ENCODE results near the gene SPTSSA.
"Not testable (repeated sequence)": the region's sequence is repeated elsewhere in the genome, so short reads cannot be mapped to it uniquely, and the experiment has no call there.

Gene SPTSSA

DNA sequence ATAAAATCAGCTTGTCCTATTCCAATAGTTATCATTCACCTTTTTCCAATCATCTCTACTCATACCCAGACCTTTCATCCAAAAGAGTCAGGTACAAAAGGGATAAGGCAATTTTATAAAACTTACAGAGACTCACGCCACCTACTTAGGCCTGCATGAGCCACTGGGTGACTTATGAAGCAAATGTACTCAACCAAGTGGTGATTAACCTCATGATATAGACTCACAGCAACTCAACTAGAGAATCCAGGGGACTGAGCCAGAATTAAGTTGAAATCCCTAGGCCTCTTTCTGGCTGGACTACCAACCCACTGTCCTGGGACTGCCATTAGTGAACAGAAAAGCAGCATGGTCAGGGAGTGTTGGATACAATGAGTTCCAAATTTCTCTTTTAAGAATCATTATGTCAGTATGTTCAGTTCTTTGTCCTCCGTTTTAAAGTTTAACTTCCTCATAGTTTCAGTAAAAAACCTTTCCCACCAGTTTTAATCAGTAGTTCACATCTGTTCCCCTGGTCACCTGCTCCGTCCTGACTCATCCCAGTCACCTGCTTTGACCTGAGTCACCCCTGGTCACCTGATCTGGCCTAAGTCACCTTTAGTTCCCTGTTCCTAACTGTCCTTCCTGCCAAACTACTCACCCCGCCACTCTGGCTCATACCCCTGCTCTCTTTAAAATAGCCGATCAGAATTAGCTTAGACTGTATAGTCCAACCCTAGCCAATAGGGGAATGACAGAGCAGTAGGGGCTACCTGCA lies 36.8 kb downstream of the SPTSSA start:
- no peak for DNase-seq

DNA sequence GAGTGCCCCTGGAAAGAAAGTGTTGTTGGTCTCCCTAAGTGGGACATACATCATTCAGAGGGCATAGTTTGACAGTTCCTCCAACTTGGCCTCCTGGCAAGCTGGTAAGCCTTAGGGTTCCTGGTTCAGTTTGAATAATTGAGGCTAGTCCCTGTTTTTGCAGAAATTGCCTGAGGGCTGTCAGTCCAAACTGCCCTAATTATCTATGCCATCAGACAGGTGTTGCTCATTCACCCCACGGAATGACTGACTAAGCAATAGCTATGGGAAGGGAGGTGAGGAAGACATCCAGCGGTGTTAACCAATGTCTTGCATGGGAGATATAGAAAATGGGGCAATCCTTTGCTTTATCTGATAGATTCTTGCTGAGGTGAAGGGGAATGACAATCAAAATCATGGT lies 37.6 kb downstream of the SPTSSA start:
- no peak for DNase-seq

DNA sequence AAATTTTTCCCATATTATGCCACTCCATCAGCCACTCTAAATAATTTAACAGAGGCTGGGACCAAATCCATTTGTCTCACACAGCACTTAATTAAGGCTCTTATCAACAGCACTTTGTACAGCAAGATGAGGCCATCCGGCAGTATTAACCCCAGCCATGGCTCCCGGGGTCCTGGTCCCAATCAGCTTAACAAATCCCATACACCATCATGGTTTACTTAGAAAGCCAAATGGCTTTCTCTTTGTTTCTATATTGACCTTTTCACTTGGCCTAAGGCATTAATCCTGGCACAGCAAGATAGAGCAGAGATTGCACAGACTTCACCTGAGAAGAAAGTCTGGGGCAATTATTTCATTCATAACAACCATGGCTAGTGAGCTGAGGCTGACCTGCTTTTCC lies 38.6 kb downstream of the SPTSSA start:
- no peak for DNase-seq

DNA sequence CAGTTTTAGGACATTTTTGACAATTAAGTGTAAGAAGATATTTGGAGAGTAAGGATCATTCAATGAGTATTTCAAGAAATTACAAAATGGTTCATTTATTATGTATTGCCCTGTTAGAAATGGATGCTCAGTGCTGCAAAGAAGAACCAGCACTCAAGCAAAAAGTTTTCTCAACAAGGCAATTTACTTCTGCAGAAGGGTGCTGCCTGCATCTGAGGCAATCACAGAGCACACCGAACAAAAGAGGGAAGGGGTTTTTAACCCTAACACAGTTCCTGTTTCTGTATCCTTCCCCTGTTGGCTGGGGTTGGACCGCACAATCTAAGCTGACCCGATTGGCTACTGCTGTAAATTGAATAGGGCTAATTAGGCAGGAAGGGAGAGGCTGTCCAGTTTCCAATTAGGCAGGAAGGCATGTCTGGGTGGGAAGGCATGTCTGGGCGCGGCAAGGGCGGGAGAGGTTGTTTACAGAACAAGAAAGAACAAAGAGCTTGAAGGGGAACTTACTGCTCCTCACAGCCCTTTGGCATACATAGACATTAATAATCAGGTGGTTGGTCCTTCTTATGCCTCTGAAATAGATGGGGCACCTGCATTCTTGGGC lies 41.4 kb downstream of the SPTSSA start:
- DNase-seq: no peak

DNA sequence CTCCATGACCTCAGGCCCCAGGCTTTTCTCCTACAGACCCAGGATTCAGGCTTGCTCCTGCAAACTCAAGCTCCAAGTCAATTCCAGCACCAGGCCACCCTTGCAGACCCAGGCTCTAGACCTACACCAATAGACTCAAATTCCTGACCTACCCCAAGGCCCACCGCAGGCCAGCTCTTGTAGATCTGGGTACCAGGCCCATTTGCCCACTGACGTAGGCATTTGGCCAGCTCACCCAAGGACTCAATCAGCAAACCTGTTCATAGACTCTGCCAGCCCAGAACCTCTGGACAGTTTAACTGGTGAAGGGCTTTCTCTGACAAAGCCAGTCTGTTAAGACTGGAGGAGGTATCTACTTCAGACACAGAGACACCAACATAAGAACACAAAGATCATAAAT lies 52.3 kb downstream of the SPTSSA start:
- DNase-seq: no peak

DNA sequence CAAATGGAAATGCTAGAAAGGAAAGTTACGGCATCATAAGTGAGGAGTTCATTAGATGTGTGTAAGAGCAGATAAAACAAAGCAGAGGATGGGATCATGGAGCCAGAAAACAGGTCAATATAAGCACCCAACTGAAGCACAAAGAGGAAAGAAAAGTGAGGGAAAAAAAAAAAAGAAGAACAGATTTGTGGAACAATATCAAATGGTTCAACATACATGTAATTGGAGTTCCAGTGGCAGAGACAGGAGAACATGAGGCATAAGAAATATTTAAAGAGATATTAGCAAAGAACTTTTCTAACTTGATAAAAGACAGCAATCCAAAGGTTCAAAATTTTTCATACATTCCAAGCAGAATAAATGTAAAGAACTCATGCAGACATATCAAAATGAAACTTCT lies 54.1 kb downstream of the SPTSSA start:
- DNase-seq: no peak

DNA sequence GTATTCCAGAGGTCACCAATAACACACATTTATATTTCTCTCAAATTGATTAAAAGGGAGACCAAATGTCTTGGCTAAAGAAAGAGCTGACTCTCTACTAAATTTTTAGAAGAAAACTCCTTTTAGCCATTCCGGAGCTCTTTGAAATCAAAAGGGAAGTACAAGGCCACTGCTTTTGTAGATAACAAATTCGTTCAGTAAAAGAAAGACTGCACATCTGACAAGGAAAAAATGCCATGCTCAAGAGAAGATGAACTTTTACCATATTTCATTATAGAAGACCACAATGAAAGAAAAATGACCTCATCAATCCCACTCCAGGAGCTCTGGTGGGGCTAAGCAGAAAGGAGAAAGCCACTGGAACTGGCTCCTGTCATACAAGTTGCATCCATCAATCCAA lies 57.6 kb downstream of the SPTSSA start:
- DNase-seq: no peak

DNA sequence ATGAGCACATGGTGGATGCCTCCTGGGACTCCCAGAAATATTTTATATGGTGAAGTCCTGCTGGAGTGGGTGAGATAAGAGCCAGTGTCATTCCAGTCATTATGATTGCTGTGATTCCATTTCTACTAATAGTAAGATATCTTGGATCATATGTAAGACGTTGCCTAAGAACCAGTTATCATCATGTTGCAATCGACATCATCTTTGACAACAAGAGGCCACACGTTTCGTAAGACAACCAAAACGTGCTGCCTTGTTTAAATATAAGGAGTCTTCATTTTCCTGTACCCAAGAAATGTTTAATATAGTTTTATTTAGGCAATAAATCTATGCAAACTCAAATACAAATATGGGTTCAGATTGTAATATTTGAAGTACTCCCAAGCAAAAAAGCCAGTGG lies 58.4 kb downstream of the SPTSSA start:
- no peak for DNase-seq

DNA sequence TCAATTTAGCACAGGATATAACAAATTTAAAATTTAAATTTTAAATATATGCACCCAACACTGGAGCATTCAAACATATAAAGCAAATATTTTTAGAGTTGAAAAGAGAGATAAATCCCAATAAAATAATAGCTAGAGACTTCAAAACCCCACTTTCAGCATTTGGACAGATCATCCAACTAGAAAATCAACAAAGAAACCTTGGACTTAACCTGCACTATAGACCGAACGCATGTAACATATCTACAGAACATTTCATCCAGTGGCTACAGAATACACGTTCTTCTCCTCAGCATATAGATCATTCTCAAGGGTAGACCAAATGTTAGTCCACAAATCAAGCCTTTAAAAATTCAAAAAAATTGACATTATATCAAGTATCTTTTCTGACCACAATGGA lies 64.0 kb downstream of the SPTSSA start:
- DNase-seq: no peak

DNA sequence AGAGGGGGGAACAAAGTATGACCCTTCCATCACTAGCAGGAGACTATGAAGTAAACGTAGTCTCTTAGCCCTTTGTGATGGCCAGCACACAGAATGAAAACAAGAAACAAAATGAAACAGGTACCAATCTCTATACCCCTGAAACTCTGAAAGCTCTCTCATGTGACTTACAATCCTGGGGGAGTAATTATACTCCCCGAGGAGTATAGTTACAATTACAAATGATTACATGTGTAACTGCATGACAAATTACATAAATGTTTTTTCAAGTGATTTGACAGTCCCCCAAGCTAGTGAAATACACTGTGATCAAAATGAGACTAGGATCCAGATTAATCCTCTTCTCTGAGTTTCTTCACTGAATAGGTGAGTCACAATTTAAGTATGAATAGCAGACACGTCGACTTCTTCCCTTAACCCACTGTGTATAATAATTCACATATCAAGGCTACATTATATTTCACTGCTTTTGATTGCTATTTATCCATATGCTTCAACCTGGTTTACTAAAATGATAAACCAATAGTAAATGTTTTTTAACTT lies 74.0 kb downstream of the SPTSSA start:
- no peak for DNase-seq

DNA sequence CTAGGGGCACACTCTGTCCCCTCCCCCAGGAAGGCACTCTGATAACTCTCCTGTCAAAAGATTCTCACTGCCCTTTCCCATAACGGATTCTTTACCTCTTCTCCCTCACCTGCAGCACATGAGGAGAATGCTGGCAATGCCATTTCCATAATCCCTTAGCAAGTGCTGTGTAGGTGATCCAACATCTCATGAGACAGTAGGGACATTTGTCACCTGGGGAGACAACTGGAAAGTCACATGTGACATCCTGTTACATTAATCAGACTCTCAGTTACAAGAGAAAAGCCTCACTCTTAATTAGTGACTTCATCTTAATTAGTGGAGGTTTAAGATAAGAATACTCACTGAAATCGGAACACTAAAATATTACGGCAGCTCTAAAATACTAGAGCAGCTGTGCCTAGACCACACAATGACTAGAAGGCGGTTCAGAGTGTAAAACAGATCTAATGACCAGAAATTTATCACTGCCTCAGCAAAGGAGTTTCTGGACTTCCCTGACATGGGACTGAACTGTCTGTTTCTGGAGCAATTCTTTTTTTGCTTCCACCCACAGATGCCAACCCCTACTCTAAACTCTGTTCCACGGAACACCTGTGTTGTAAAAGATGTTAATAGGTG lies 75.1 kb downstream of the SPTSSA start:
- no peak for DNase-seq

DNA sequence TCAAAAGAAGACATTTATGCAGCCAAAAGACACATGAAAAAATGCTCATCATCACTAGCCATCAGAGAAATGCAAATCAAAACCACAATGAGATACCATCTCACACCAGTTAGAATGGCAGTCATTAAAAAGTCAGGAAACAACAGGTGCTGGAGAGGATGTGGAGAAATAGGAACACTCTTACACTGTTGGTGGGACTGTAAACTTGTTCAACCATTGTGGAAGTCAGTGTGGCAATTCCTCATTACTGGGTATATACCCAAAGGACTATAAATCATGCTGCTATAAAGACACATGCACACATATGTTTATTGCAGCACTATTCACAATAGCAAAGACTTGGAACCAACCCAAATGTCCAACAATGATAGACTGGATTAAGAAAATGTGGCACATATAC lies 76.2 kb downstream of the SPTSSA start:
- DNase-seq: not testable (repeated sequence)

DNA sequence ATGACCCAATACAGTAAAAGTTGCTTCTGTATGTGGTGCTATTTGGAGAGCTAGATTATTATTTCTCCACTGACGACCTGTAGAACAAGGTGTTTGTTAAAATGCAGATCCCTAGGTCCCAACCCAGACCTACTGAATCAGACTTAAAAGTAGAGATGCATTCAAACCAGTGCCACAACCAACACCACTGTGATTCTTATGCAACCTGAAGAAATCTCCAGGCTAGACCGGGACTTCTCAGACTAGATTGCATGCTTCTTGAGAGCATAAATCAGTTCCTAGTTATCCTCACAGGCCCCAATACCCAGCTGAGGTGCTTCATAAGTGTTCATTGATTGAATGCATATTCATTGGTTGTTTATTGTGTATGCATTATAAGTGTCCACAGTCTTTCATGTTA lies 78.2 kb downstream of the SPTSSA start:
- no peak for DNase-seq
